Astrocyte (in vitro differentiated cells and primary cell): ENCODE data around the gene IDI1. TPM values are rescaled to one million over a fixed set of nuclear protein-coding genes. Genes with fewer than 3 reads are reported as not detected.

Experiments used
- DNase-seq: peaks from one replicate; pipeline ENCODE4 v3.0.0-alpha.2; 2010; ENCODE audit warnings: low read depth
- FAIRE-seq: peaks from 2 replicates; lab custom pipeline; 2011; peaks lifted over from hg19 to GRCh38; lab: Jason Lieb, UNC
- H2AFZ ChIP-seq: 2 replicates; pipeline ENCODE4 v1.6.0; 2012; ENCODE audit warnings: low read depth, low read length, inconsistent platforms
- H3K27ac ChIP-seq: 2 replicates; pipeline ENCODE4 v1.5.1; 2011; ENCODE audit warnings: low read depth, low read length, inconsistent platforms
- H3K27me3 ChIP-seq: 2 replicates; pipeline ENCODE4 v1.6.0; 2011; ENCODE audit warnings: low read length, inconsistent platforms; ENCODE audit not compliant: insufficient read depth
- H3K36me3 ChIP-seq: 2 replicates; pipeline ENCODE4 v1.5.1; 2011; ENCODE audit warnings: low read length, inconsistent platforms; ENCODE audit not compliant: insufficient read depth
- H3K4me1 ChIP-seq: 2 replicates; pipeline ENCODE4 v1.5.1; 2011; ENCODE audit warnings: low read length, inconsistent platforms; ENCODE audit not compliant: insufficient read depth
- H3K4me2 ChIP-seq: 2 replicates; pipeline ENCODE4 v1.6.0; 2012; ENCODE audit warnings: low read length, inconsistent platforms
- H3K4me3 ChIP-seq: 2 replicates; pipeline ENCODE4 v1.5.1; 2011; ENCODE audit warnings: low read depth, mild to moderate bottlenecking, low read length, inconsistent platforms; ENCODE audit not compliant: insufficient read depth
- H3K79me2 ChIP-seq: 2 replicates; pipeline ENCODE4 v1.6.0; 2012; ENCODE audit warnings: mild to moderate bottlenecking, low read length, inconsistent platforms; ENCODE audit not compliant: insufficient read depth
- H3K9ac ChIP-seq: 2 replicates; pipeline ENCODE4 v1.6.0; 2012; ENCODE audit warnings: mild to moderate bottlenecking, low read length, inconsistent platforms
- H3K9me3 ChIP-seq: 2 replicates; pipeline ENCODE4 v1.5.1; 2012; ENCODE audit warnings: low read depth, mild to moderate bottlenecking, low read length, inconsistent platforms; ENCODE audit not compliant: insufficient read depth
- H4K20me1 ChIP-seq: 2 replicates; pipeline ENCODE4 v1.6.0; 2012; ENCODE audit warnings: low read length, inconsistent platforms; ENCODE audit not compliant: insufficient read depth
- H3K27ac Mint-ChIP-seq: one replicate; pipeline ENCODE4 v1.8.0; 2021; ENCODE audit warnings: mild to moderate bottlenecking, mixed read lengths; ENCODE audit not compliant: unreplicated experiment
- H3K27me3 Mint-ChIP-seq: one replicate; pipeline ENCODE4 v1.8.0; 2021; ENCODE audit warnings: low read depth, mixed read lengths; ENCODE audit not compliant: unreplicated experiment
- H3K36me3 Mint-ChIP-seq: one replicate; pipeline ENCODE4 v1.8.0; 2021; ENCODE audit warnings: low read depth, mixed read lengths; ENCODE audit not compliant: unreplicated experiment
- H3K4me1 Mint-ChIP-seq: one replicate; pipeline ENCODE4 v1.8.0; 2021; ENCODE audit warnings: low read depth, mixed read lengths; ENCODE audit not compliant: unreplicated experiment
- H3K4me3 Mint-ChIP-seq: one replicate; pipeline ENCODE4 v1.8.0; 2021; ENCODE audit warnings: mild to moderate bottlenecking, moderate library complexity, mixed read lengths; ENCODE audit not compliant: unreplicated experiment
- H3K9me3 Mint-ChIP-seq: one replicate; pipeline ENCODE4 v1.8.0; 2021; ENCODE audit warnings: mild to moderate bottlenecking, mixed read lengths; ENCODE audit not compliant: unreplicated experiment
- CTCF ChIP-seq: IDR thresholded peaks from 2 replicates; pipeline ENCODE4 v1.5.1; 2011; ENCODE audit warnings: low read depth, mild to moderate bottlenecking, inconsistent platforms, low read length, moderate library complexity; ENCODE audit not compliant: insufficient read depth
- EZH2 ChIP-seq: IDR thresholded peaks from 2 replicates; pipeline ENCODE4 v1.6.1; 2012; ENCODE audit warnings: mild to moderate bottlenecking, low read length, inconsistent platforms; ENCODE audit not compliant: insufficient read depth
- total RNA-seq: library from RNA; stranded (reverse); gene quantifications from 2 replicates; pipeline ENCODE4 v1.2.1, GENCODE V29; 2021

IDI1 gene
- total RNA-seq, 1 donor from 2014 or later, result 63.2 TPM

DNA sequence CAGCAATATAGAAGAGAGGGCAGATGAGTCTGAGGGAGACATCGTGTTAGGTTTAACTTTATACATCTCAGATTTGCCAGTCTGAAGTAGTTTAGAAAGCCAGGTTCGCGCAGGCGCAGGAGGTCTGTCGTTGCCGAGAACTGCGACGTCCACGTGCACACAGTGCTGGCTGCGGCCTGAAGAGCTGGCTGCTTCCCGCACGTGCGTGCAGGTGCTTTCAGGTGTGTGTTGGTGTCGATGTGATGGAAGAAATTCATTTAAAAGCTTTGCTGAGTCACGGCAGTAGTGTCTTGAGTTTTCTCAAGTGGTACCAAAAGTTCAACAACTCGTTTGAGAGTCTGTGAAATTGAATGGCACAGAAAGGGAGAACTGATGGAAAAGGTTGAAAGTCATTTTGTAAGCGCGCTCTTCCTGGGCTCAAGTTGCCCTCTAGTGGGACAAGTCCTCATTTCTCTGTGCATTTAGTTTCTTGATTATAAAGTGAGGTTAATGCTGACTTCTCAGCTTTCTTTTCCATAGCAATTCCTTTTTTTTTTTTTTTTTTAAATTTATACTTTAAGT, 25.9 kb upstream of the IDI1 start:
- no peak overlapping the region for H2AFZ ChIP-seq
- no peak overlapping the region for H3K4me3 ChIP-seq
- H3K79me2 ChIP-seq, result peaks cover 45% of the 10 kb centered on the region
- H3K36me3 ChIP-seq, result peaks cover 16% of the 10 kb centered on the region
- H3K27ac Mint-ChIP-seq, result no peak overlapping the region
- no peak for DNase-seq
- no peaks in the 10 kb centered on the region for H3K9me3 ChIP-seq
- no peak overlapping the region for H3K4me3 Mint-ChIP-seq
- peaks cover 32% of the 10 kb centered on the region for H4K20me1 ChIP-seq
- H3K27me3 Mint-ChIP-seq, result no peaks in the 10 kb centered on the region
- H3K27ac ChIP-seq, result no peak overlapping the region
- TF ChIP-seq CTCF (peak; percentile 17), EZH2 (no peak)
- peaks cover 7% of the 10 kb centered on the region for H3K4me1 Mint-ChIP-seq
- peaks cover 4% of the 10 kb centered on the region for H3K4me1 ChIP-seq
- FAIRE-seq, result no peak
- H3K4me2 ChIP-seq, result no peak overlapping the region
- no peak overlapping the region for H3K9ac ChIP-seq
- H3K36me3 Mint-ChIP-seq, result peaks cover 13% of the 10 kb centered on the region
- no peaks in the 10 kb centered on the region for H3K9me3 Mint-ChIP-seq
- no peaks in the 10 kb centered on the region for H3K27me3 ChIP-seq

DNA sequence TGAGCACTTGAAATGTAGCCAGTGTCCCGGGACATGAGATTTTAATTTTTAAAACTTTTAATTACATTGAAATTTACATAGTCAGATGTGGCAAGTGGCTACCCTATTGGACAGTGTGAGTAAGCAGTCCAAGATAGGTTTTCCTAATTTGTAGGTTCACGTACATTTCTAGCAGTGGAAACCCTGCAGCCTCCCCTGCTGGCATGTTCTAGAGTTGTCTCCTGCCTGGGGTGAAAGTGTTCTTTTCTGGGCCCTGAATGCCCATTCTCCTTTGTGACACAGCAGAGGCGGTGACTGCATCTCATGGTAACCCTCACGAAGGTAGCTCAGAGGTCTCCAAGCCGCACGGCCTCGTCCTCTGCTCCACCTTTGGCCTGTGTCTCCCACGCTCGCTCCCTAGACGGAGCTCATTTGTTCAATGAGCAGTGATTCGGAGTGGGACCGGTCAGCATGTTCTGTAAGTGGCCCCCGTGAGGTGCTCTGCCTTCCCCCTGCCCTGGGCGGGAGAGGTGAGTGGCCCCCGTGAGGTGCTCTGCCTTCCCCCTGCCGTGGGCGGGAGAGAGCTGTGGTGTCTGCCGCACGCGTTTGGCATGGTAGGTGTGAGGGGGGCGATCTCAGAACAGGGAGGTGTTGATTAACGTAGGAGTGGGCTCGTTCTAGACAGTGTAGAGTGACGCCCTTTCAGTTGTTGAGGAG, 25.3 kb upstream of the IDI1 start:
- Mint-ChIP-seq H3K36me3 (peaks cover 10% of the 10 kb centered on the region), H3K27me3 (no peaks in the 10 kb centered on the region), H3K4me3 (no peak overlapping the region), H3K4me1 (peaks cover 7% of the 10 kb centered on the region), H3K9me3 (no peaks in the 10 kb centered on the region), H3K27ac (no peak overlapping the region)
- no peak for TF ChIP-seq CTCF
- no peak for TF ChIP-seq EZH2
- Histone ChIP-seq H3K79me2 (peaks cover 50% of the 10 kb centered on the region), H3K9ac (no peak overlapping the region), H2AFZ (no peak overlapping the region), H4K20me1 (peaks cover 38% of the 10 kb centered on the region), H3K4me3 (no peak overlapping the region), H3K27me3 (no peaks in the 10 kb centered on the region), H3K27ac (no peak overlapping the region), H3K9me3 (no peaks in the 10 kb centered on the region), H3K4me2 (no peak overlapping the region), H3K4me1 (peaks cover 4% of the 10 kb centered on the region), H3K36me3 (peaks cover 15% of the 10 kb centered on the region)
- FAIRE-seq (no peak), DNase-seq (no peak)

DNA sequence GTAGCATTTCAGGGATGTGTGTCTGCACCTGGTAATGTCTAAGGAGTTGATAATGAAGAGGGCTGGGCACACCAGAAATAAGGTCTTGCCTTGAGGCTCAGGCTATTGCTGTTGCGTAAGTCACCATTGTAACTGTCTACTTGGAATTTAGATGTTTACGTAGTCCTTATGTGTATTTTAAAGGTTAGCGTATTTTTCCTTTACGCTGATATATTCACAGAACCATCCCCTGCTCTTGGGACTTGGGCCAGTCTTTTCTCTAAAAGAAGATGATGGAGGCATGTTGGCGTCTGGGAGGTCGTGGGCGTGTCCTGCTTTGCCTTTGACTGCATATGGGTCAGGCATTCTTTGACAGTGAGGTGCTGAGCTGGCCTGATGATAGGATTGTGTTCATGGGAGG, 22.0 kb upstream of the IDI1 start:
- H3K27me3 Mint-ChIP-seq, result no peaks in the 10 kb centered on the region

More for the DNA sequence above, 22.0 kb upstream of the IDI1 start:
- no peak overlapping the region for H3K4me3 Mint-ChIP-seq
- peak overlapping the region; percentile 41 for H3K27ac Mint-ChIP-seq
- Histone ChIP-seq H3K9ac (no peak overlapping the region), H4K20me1 (peaks cover 46% of the 10 kb centered on the region), H3K4me3 (no peak overlapping the region), H3K4me1 (peaks cover 4% of the 10 kb centered on the region), H3K79me2 (peaks cover 72% of the 10 kb centered on the region), H3K4me2 (no peak overlapping the region), H3K9me3 (no peaks in the 10 kb centered on the region), H3K27me3 (no peaks in the 10 kb centered on the region), H3K36me3 (peaks cover 6% of the 10 kb centered on the region), H3K27ac (no peak overlapping the region), H2AFZ (no peak overlapping the region)
- peaks cover 7% of the 10 kb centered on the region for H3K4me1 Mint-ChIP-seq
- FAIRE-seq, result no peak
- peak; percentile 26 for DNase-seq
- no peak for TF ChIP-seq CTCF
- TF ChIP-seq EZH2, result no peak
- peaks cover 10% of the 10 kb centered on the region for H3K36me3 Mint-ChIP-seq
- H3K9me3 Mint-ChIP-seq, result no peaks in the 10 kb centered on the region
